HG02973 (cell line): ENCODE measurements around the gene DHX40.
"Not testable (repeated sequence)": the region's sequence is repeated elsewhere in the genome, so short reads cannot be mapped to it uniquely, and the experiment has no call there.

ENCODE experiments used
- ATAC-seq: cut with Tn5 transposase; IDR thresholded peaks from one replicate; pipeline ENCODE4 v1.9.1; 2021; ENCODE audit warnings: moderate library complexity; ENCODE audit not compliant: unreplicated experiment

The DHX40 gene

DNA sequence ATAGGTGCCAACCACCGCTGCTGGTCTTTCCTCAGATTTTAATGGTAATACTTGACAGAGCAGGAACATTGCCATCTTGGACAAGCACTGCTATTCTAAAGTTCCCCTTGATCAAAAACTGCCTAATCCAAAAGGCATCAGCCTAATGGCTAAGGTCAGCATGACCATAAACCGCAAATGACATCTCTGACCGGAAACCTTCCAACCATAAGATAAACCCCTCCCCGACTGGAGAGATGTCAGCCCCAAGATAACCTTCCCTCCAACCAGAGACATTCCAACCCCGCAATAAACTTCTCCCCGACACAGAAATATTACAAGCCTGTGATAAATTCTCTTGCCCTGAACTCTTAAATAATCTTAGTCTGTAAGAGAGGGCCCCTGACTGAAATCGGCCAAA, 7.4 kb upstream of the DHX40 start:
- no peak for ATAC-seq

DNA sequence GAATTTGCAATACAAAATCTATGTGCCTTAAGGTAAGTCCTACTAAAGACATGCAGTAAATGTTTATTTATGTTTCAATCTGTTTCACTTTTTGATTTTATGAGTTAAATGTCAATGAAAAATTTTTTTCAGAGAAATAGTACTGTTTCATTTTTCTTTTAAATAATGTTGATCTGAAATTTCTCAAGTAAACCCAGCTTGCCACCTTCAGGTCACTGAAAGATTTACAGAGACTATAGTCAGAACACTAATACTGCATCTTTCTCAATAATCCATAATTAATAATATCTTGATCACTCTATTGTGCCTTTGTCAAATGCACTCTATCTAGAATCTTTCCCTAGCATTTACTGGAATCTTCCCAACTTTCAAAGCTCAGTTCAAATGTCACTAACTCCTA, 6.5 kb upstream of the DHX40 start:
- no peak for ATAC-seq

DNA sequence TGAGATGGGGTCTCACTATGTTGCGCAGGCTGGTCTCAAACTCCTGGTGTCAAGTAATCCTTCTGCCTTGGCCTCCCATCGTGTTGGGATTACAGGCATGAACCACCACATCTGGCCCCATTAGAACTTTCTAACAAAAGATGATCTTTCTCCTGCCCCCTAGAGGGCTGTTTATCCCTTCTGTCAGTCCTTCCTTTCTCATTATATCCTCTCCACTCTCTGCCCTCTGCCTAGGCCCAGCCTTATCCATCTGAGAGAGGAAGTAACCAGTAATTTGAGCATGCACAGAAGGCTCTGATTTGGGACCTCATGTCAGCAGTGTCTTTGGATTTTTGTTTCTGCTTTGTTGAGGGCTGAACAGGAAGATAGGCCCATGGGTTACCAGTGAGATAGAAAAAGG, 4.4 kb upstream of the DHX40 start:
- no peak for ATAC-seq

DNA sequence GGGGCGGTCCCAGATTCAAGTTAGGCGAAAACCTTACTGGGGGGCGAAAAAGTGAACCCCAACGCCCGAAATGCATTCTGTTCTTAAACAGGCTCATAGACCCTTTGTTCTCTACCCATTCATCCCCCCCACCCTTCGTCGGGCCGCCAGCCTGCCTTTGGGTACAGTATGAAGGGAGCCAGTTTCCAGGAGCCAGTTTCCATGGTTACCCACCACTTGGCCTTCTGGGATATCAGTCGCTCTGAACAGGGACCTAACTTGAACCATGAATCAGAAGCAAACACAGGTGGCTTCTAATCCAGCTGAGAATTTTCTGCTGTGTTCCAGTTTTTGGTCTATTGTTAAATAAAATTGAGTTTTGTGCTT, 532 bp downstream of the DHX40 start:
- ATAC-seq: peak; percentile 35

DNA sequence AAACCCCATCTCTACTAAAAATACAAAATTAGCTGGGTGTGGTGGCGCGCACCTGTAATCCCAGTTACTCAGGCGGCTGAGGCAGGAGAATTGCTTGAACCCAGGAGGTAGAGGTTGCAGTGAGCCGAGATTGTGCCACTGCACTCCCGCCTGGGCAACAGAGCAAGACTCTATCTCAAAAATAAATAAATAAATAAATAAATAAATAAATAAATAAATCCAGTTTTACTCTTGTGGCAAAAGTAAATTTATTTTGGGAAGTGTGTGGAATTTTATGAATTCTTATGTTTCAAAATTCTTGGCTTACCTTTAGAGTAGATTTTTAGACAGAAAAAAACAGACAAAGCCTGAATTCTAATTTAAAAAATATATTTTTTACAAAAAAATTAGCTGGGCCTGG, 3.7 kb downstream of the DHX40 start:
- not testable (repeated sequence) for ATAC-seq

DNA sequence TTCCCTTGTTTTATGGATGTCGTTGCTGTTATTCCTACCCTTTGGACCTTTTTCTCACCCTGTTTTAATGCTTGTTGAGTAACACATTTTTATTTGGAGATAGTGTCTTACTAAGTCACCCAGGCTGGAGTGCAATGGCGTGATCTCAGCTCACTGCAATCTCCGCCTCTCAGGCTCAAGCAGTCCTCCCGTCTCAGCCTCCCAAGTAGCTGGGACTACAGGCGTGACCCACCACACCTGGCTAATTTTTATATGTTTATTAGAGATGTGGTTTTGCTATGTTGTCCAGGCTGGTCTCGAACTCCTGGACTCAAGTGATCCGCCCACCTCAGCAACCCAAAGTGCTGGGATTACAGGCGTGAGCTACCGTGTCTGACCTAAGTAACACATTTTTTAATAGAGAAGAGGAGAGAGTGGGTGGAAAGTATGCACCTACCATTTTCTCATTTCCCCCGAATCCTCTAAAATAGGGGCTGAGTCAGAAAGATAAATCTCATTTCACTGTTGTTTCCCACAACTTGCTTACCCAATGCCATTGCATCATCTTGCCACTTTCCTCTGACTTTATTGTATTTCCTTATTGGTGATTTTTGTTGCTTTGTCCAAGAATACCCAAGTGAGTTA, 7.0 kb downstream of the DHX40 start:
- ATAC-seq: no peak

DNA sequence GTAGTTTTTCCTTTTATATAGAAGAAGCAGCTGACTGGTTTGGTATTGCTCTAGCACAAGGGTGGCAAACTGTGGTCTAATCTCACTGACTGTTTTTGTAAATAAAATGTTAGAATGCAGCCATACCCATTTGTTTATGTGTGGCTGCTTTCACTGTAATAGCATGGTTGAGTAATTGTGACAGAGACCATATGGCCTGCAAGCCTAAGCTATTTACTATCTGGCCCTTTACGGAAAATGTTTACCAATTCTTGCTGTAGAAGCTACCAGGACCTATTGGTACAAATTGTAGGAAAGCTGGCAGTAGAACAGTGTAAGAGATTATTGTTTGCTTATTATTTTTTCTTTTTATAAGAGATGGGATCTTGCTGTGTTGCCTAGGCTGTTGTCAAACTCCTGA, 18.8 kb downstream of the DHX40 start:
- not testable (repeated sequence) for ATAC-seq

DNA sequence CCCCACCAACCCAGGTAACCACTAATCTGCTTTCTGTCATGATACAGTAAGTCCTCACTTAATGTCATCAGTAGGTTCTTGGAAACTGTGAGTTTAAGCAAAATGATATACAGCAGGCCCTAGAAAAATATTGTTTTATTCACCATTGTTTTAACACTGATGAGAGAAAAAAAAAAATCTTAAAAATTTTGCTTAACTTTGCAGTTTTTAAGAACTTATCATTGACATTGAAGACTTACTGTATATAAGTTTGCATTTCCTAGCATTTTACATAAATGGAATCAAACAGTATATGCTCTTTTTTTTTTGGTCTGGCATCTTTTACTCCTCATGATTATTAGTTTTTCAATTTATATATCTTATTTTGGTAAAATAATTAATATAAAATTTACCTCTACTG, 34.8 kb downstream of the DHX40 start:
- ATAC-seq: no peak

DNA sequence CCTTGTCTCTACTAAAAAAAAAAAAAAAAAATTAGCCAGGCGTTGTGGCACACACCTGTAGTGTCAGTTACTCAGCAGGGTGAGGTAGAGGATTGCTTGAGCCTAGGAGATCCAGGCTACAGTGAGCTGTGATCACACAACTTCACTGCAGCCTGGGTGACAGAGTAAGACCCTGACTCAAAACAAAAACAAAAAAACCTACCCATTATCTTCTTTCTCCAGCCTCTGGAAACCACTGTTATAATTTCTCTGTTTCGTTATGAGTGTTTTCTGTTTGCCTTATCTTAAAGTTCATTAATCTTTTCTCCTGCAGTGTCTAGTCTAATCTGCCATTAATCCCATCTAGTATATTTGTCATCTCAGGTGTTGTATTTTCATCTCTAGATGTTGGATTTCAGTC, 35.7 kb downstream of the DHX40 start:
- peak; percentile 56 for ATAC-seq

DNA sequence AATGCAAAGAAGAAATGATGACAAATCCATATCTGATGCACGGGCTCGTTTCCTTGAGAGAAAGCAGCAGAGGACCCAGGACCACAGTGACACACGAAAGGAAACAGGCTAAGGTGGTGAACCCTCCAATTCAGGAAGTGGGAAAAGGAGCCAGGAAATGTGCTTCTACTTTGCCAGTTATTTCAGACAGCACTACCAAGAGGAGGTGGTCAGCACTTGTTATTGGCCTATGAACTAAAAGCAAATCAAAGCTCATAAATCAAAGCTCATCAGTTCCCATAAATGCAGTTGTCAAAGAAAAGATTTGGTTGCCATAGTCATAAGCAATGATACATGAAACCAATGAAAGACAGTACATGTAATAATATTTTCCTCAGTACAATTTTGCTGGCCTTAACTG, 41.7 kb downstream of the DHX40 start:
- ATAC-seq: no peak

DNA sequence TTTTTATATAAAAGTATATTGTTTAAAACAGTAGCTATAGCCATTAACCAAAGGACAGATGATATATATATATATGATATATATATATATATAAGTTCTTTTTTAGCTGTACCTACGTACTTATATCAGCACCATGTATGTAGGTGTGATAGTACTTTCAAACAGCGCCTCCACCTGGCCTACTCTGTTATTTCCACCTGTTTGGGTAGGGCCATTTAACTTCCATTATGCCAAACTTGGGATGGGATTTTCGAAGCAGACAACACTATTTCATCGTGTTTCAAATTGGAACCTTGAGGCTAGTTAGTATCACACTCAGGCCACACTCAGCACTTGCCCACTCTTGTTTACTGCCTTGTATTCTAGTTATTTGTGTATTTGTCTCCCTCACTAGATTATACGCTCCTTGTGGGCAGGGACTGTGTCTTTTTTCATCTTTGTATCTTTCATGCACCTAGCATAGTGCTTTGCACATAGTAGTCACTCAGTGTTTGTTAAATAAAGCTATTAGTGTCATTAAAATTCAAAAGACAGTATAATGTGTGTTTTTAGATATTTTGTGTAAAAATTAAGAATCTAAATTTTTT, 42.5 kb downstream of the DHX40 start:
- ATAC-seq: no peak

DNA sequence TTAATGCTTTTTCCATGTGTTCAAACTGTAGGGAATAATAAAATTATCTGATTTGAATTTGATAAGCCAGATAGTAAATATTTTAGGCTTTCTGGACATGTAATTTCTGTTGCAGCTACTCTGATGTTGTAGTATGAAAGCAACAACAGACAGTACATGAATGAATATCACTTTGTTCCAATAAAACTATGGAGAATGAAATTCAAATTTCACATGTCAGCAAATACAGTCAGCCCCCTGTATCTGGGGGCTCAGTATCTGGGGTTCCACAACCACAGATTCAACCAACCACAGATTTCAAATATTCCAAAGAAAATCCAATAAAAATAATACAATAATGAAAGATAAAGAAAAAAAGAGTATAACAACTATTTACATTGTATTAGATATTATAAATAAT, 46.1 kb downstream of the DHX40 start:
- ATAC-seq: no peak

DNA sequence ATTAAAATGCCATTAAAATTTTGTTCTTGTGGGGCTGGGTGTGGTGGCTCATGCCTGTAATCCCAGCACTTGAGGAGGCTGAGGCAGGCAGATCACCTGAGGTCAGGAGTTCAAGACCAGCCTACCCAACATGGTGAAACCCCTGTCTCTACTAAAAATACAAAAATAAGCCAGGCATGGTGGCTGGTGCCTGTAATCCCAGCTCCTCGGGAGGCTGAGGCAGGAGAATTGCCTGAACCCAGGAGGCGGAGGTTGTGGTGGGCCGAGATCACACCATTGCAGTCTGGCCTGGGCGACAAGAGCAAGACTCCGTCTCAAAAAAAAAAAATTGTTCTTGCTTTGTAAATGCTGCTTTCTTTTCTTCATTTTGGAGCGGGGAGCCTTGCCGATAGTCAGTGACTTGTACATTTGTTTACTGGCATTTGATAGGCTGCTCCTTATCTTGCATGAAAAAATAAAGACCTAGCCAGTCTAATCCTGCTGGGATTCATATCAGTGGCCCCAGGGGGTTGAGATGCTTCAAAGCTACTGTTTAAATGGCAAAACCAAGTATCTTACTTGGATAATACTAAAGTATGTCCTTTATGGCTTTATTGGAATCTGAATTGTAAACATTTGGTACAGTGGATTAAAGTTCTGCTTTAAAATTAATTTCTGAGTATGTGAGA, 51.0 kb downstream of the DHX40 start:
- ATAC-seq: no peak

DNA sequence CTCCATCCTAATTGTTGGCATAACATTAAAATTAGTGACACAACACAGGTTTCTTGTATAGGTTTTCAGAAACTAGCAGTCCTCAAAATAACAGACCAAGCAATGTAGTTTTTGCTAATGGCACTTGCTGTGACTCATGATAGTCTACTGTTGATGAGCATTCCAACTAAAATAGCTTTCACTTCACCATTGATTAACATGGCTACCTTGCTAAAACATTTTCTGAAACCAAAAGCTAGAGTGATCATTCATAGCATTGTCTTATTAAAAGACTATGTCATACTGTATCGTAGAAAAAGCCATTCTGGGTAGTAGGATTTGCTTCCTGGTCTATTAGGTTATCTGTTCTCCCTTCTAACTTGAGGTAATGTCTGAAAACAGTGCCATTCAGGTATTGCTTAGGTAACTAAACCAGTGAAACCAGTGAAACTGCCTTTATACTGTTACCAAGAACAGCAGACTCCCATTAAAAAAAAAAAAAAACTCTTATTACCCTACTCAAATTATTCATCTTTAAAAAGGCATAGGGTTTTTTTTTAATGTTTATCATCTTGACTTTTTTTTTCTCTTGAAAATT, 51.8 kb downstream of the DHX40 start:
- no peak for ATAC-seq

DNA sequence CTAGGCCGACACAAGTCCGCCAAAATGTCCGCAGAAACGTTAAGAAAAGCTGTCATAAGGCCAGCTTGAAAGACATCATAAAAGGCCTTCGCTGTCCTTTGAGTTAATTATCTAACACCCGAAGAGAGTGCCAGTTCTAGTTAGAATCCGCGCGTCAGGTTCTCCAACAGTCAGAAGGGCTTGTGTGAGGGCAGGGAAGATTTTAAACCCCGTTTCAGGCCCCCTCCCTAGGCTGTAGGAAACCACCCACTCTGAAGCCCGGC, 53.6 kb downstream of the DHX40 start:
- ATAC-seq: no peak

DNA sequence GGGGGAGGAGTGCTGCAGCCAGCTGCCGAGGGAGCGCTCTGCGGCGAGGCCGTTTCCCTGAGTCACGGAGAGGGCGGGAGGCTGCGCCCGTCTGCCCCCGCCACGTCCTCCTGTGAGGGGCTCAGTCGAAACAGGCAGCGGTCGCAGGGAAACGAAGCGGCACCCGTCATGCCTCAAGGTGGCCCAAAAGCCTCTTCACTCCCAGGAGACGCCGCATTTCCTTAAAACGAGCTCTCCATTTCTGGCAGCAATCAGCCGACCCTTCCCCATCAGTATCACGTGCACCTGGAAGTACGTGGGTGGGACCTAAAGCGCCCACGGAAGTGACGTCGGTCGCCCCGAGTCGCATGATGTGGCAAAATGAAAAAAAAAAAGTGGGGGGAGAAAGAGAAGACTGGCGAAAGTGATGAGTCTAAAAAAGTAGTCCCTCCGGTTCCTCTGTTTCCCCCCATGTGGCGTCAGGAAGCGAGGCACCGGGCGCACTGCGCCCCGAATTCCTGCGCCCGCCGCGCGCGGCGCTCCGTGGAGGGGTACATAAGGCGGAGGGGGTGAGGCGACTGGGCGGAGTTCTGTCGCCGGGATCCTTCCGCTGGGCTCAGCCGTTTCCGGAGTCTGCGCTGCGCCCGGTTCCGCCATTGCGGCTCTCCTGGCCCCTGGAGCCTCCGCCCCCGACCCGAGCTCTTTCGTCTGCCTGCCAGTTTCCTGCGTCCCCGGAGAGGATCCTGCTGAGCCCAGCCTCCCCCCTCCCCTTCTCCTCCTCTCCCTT, 54.1 kb downstream of the DHX40 start, which contains the start of gene CLTC:
CLTC (plus strand) TSS at position 598 of the 766 bp plus-strand sequence. CDS start 237 bp downstream, outside the sequence.
- ATAC-seq: peak; percentile 83

DNA sequence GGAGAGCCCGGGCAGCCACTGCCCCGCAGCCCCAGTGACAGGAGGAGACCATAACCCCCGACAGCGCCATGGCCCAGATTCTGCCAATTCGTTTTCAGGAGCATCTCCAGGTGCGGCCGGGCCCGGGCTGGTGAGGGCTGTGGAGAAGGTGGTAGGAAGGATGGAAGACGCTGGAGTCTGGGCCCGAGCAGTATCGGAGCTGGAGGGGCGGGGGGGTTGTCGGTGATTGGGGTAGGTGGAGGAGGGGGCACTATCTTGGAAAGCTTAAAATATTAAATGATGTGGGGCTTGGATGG, 54.6 kb downstream of the DHX40 start:
- no peak for ATAC-seq

DNA sequence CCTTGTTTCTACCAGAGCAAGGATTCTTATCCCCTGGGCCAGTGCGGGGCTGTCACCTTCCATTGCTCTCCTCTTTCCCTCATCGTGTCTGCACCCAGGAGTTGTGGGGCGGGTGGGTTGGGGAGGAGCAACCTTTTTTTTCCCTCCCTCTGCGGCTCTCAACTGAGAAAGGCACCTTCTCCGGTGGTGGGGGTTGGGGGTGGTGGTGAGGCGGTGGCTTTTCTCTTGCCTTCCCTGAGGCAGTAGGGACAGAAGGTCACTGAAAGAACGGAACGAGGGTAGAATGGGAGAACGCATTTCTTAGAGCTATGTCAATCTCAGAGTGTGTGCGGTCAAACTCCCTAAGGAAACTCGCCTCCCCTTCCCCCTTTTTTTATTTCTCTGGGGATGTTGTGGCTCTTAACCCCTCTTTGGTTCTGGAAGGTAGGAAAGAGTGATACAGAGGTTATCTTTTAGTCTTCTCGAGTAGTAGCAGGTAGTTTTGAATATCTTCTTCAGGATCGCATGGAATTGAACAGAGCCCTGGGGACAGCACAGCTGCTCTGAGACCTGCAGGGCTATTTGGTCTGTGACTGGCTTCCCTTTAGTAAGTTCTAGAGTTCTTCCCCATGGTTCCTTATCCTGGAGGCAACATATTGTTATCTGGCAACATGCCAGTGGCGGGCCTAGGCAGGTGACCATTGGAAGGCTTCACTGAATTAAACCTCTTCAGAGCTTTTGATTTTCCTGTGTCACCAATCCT, 55.3 kb downstream of the DHX40 start:
- ATAC-seq: no peak

DNA sequence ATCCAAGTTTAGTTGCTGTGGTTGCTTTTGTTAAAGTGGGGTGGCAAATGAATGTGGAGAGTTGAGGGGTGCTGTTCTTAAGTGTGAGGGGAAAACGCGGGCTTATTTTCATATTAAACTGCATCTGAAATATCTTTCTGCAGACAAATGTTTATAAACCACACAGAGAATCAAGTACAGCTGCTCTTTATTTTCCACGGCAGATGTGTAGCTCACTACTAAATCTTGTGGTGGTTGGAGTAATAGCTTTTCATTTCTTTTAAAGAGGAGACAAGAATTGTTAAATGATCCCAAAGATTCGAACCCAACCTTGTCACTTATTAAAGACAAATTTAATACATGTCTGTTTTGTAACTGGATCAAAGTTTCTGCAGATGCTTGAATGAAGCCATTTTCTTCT, 56.4 kb downstream of the DHX40 start:
- no peak for ATAC-seq

DNA sequence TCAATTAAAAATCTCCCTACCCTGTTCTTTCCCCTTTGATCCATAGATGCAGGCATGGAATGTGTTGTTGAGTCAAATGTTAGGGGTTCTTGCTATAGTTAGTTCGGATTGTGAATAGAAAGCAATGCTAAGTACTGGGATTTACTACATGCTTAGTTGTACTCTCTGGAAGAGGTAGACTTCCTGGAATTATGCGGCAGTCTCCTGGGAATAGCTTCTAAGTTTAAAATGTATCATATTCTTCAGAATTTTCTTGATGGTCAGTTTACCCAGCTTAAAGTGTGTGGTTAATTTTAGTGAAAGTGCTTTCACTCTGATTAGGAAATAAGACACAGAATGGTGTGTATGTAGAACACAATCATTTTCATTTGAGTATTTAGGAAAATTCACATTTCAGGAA, 57.7 kb downstream of the DHX40 start:
- no peak for ATAC-seq

DNA sequence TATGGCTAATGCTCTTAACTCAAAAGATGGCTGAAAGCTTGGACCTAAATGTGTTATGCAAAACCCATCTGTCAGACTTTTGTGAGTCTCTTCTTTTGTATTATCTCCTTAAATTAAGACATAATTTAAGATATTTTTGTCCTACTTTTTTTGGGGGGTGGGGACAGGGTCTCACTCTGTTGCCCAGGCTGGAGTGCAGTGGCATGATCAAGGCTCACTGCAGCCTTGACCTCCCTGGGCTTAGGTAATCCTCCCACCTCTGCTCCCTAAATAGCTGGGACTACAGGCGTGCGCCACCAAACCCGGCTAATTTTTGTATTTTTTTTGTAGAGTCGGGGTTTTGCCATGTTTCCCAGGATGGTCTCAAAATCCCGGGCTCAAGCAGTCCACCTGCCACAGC, 61.3 kb downstream of the DHX40 start:
- ATAC-seq: no peak
